Measurements from ENCODE around the gene TTC28. TPM values are rescaled to one million over a fixed set of nuclear protein-coding genes. Genes with fewer than 3 reads are reported as not detected.

TTC28 gene
- total RNA-seq, 2 donors from 2014 or later = 29.2 to 74.6 TPM

- no peaks in the 10 kb centered on the region for H3K9me3 ChIP-seq
- intact Hi-C loops (cut with DNase I) = no loop called here
- TF ChIP-seq, protein P1, sequence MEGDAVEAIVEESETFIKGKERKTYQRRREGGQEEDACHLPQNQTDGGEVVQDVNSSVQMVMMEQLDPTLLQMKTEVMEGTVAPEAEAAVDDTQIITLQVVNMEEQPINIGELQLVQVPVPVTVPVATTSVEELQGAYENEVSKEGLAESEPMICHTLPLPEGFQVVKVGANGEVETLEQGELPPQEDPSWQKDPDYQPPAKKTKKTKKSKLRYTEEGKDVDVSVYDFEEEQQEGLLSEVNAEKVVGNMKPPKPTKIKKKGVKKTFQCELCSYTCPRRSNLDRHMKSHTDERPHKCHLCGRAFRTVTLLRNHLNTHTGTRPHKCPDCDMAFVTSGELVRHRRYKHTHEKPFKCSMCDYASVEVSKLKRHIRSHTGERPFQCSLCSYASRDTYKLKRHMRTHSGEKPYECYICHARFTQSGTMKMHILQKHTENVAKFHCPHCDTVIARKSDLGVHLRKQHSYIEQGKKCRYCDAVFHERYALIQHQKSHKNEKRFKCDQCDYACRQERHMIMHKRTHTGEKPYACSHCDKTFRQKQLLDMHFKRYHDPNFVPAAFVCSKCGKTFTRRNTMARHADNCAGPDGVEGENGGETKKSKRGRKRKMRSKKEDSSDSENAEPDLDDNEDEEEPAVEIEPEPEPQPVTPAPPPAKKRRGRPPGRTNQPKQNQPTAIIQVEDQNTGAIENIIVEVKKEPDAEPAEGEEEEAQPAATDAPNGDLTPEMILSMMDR (IDR thresholded peaks at IDR 0.05) = no peak
- TF ChIP-seq POLR2A (IDR thresholded peaks at IDR 0.05) = no peak
- TF ChIP-seq POLR2AphosphoS5 (IDR thresholded peaks at IDR 0.05) = no peak
- no peaks in the 10 kb centered on the region for H3K36me3 ChIP-seq
- no peak for DNase-seq (ENCODE audit: low spot score)
- no peak overlapping the region for H3K4me3 ChIP-seq
- no peaks in the 10 kb centered on the region for H3K27me3 ChIP-seq (replicated peaks; ENCODE audit: insufficient read depth)
- H3K27ac ChIP-seq = no peak overlapping the region
- no peaks in the 10 kb centered on the region for H3K4me1 ChIP-seq (replicated peaks)
Observed at GRCh38 chr22:28650463-28650862, 29.2 kb downstream of the TTC28 start.

DNA sequence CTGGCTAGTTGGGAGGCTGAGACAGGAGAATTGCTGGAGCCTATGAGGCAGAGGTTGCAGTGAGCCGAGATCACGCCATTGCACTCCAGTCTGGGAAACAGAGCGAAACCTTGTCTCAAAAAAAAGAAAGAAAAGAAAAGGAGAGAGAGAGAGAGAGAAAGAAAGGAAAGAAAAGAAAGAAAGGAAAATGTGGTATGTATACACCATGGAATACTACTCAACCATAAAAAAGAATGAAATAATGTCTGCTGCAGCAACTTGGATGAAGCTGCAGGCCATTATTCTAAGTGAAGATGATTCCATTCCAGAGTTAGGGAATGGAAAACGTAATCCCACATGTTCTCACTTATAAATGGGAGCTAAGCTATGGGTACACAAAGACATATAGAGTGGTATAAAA is 30.8 kb downstream of the TTC28 start:
- intact Hi-C loops (cut with DNase I) = no loop called here
- Histone ChIP-seq H3K9me3 (no peaks in the 10 kb centered on the region), H3K27me3 (replicated peaks; ENCODE audit: insufficient read depth) (no peaks in the 10 kb centered on the region), H3K27ac (no peak overlapping the region), H3K4me1 (replicated peaks) (no peaks in the 10 kb centered on the region), H3K36me3 (no peaks in the 10 kb centered on the region), H3K4me3 (no peak overlapping the region)
- no peak for DNase-seq (ENCODE audit: low spot score)
- 96% methylated on average over 4 of the region's 4 CpGs for WGBS
- TF ChIP-seq POLR2AphosphoS5 (IDR thresholded peaks at IDR 0.05) = no peak
- no peak for TF ChIP-seq POLR2A (IDR thresholded peaks at IDR 0.05)
- TF ChIP-seq, protein P1 (IDR thresholded peaks at IDR 0.05) = no peak

- H3K4me1 ChIP-seq (replicated peaks) = no peaks in the 10 kb centered on the region
- H3K27me3 ChIP-seq (replicated peaks; ENCODE audit: insufficient read depth) = no peaks in the 10 kb centered on the region
- no peak for TF ChIP-seq POLR2A (IDR thresholded peaks at IDR 0.05)
- TF ChIP-seq, protein P1 (IDR thresholded peaks at IDR 0.05) = no peak
- no peak for TF ChIP-seq POLR2AphosphoS5 (IDR thresholded peaks at IDR 0.05)
- no peaks in the 10 kb centered on the region for H3K36me3 ChIP-seq
- WGBS = 100% methylated on average over 3 of the region's 3 CpGs
- no peak overlapping the region for H3K27ac ChIP-seq
- H3K4me3 ChIP-seq = no peak overlapping the region
- intact Hi-C loops (cut with DNase I) = no loop called here
- no peaks in the 10 kb centered on the region for H3K9me3 ChIP-seq
- no peak for DNase-seq (ENCODE audit: low spot score)
Observed at GRCh38 chr22:28647216-28647615, 32.4 kb downstream of the TTC28 start.

DNA sequence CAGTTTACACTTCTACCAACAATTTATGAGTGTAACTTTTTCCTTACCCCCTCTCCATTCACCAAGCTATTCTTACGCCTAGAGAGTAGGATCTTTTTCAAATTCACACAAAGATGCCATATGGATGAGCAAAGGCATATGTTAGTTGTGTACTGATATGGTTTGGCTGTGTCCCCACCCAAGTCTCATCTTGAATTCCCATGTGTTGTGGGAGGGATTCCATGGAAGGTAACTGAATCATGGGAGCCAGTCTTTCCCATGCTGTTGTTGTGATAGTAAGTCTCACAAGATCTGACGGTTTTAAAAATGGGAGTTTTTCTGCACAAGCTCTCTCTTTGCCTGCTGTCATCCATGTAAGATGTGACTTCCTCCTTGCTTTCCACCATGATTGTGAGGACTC is 40.3 kb downstream of the TTC28 start:
- Histone ChIP-seq H3K27ac (no peak overlapping the region), H3K9me3 (no peaks in the 10 kb centered on the region), H3K4me1 (replicated peaks) (no peaks in the 10 kb centered on the region), H3K36me3 (no peaks in the 10 kb centered on the region), H3K4me3 (no peak overlapping the region), H3K27me3 (replicated peaks; ENCODE audit: insufficient read depth) (no peaks in the 10 kb centered on the region)
- intact Hi-C loops (cut with DNase I) = no loop called here
- TF ChIP-seq POLR2AphosphoS5 (IDR thresholded peaks at IDR 0.05) = no peak
- no peak for DNase-seq (ENCODE audit: low spot score)
- 98% methylated on average over 2 of the region's 2 CpGs for WGBS

DNA sequence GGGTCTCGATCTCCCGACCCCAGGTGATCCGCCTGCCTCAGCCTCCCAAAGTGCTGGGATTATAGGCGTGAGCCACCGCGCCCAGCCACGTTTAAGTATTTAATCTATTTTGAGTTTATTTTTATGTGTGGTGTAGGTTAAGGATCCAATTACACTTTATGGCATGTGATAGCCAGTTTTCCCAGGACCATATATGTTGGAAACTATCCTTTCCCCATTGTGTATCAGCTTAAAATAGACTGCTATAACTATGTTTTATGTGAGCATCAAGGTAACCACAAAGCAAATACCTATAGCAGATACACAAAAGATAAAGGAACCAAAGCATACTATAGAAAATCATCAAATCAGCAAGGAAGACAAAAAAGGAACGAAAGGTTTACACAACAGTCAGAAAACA is 42.4 kb downstream of the TTC28 start:
- Histone ChIP-seq H3K4me1 (replicated peaks) (no peaks in the 10 kb centered on the region), H3K4me3 (no peak overlapping the region), H3K27me3 (replicated peaks; ENCODE audit: insufficient read depth) (no peaks in the 10 kb centered on the region), H3K9me3 (no peaks in the 10 kb centered on the region), H3K27ac (no peak overlapping the region), H3K36me3 (no peaks in the 10 kb centered on the region)
- no peak for DNase-seq (ENCODE audit: low spot score)
- intact Hi-C loops (cut with DNase I) = no loop called here
- WGBS = 56% methylated on average over 8 of the region's 8 CpGs
- TF ChIP-seq, protein P1 (IDR thresholded peaks at IDR 0.05) = no peak
- TF ChIP-seq POLR2A (IDR thresholded peaks at IDR 0.05) (no peak), POLR2AphosphoS5 (IDR thresholded peaks at IDR 0.05) (no peak)
